ENCODE data around the gene SEC63.

- TF ChIP-seq CTCF (conservative IDR thresholded peaks at IDR 0.05; ENCODE audit: low read length): no peak
- TF ChIP-seq EZH2phosphoT487 (IDR thresholded peaks at IDR 0.05; ENCODE audit: borderline replicate concordance, low read depth, low read length): no peak
Observed at GRCh38 chr6:107942142-107942541, 15.9 kb downstream of the SEC63 start.
